NB4 (cell line): ENCODE results near the gene BRSK2.

ENCODE experiments used
- CTCF ChIP-seq: IDR thresholded peaks from one replicate; pipeline ENCODE4 v1.5.1; 2012; ENCODE audit warnings: low read depth, low read length
- MAX ChIP-seq: IDR thresholded peaks from 2 replicates; pipeline ENCODE4 v1.6.1; 2011; ENCODE audit warnings: low read depth, low read length
- POLR2A ChIP-seq: IDR thresholded peaks from 2 replicates; pipeline ENCODE4 v1.6.1; 2011; ENCODE audit warnings: mild to moderate bottlenecking; ENCODE audit not compliant: insufficient read length; ENCODE audit errors: extremely low read depth

GRCh38 chr11:1390569-1391164, 933 bp downstream of the BRSK2 start:
- TF ChIP-seq CTCF (no peak), POLR2A (no peak), MAX (no peak)
